K562 (cell line): ENCODE measurements around the gene GNAT1. TPM values are rescaled to one million over a fixed set of nuclear protein-coding genes. Genes with fewer than 3 reads are reported as not detected.

Experiments
- ETV5 ChIP-seq: sonication (generic); formaldehyde crosslinking; IDR thresholded peaks from 2 replicates; pipeline ENCODE4 v1.4.0; 2020; ENCODE audit warnings: low read depth, mild to moderate bottlenecking, missing genetic modification reagents
- JUN ChIP-seq, 2 experiments: sonication (generic) in 1 of 2; formaldehyde crosslinking in 1 of 2; IDR thresholded peaks; 2 replicates each; pipeline versions ENCODE4 v1.6.1 to v1.8.0; 2012 to 2022; ENCODE audit warnings: borderline replicate concordance in 2 of 2, mild to moderate bottlenecking in 2 of 2, improper control_type of control experiment in 1 of 2, low read depth in 1 of 2, low read length in 1 of 2, missing genetic modification reagents in 1 of 2
- SPI1 ChIP-seq: IDR thresholded peaks from 2 replicates; pipeline ENCODE4 v1.6.1; 2011; ENCODE audit warnings: low read depth, low read length, control low read depth, borderline replicate concordance
- TARDBP ChIP-seq: fragments of 450-650 bp; IDR thresholded peaks from 2 replicates; pipeline ENCODE4 v1.6.1; 2016
- XRCC5 ChIP-seq: fragments of 200-400 bp; formaldehyde crosslinking; IDR thresholded peaks from 2 replicates; pipeline ENCODE4 v1.6.1; 2017; ENCODE audit warnings: low read depth, mild to moderate bottlenecking, low read length
- polyA plus RNA-seq, 8 experiments: library from polyadenylated mRNA; depleted of rRNA in 4 of 8; stranded (reverse) in 5 of 8; unstranded in 3 of 8; fragments of >200 nt; fragmentation: Nextera tagmentation in 2 of 8; fragmentation: Illumina TruSeq in 1 of 8; extraction: Ambion mirVana in 2 of 8; extraction: Trizol in 1 of 8; gene quantifications; 2 replicates each; pipeline versions ENCODE4 v1.2.1 to v1.2.3, GENCODE V29; 2011 to 2014; ENCODE audit warnings: inconsistent platforms in 1 of 8, missing spikeins in 1 of 8
- total RNA-seq, 7 experiments: library from RNA; depleted of rRNA in 6 of 7; stranded (reverse); fragments of >200 nt in 6 of 7; fragmentation: Illumina TruSeq in 2 of 7; extraction: Trizol in 2 of 7; gene quantifications; 2 replicates each; pipeline versions ENCODE4 v1.2.1 to v1.2.3, GENCODE V29; 2011 to 2021; ENCODE audit warnings: low replicate concordance in 1 of 7
- TF ChIP-seq, protein P1 (sequence below): fragments of 450-650 bp; IDR thresholded peaks from 2 replicates; pipeline ENCODE4 v1.6.1; 2016; ENCODE audit warnings: low read depth
- TF ChIP-seq, protein P2 (sequence below): fragments of 450-650 bp; IDR thresholded peaks from 2 replicates; pipeline ENCODE4 v1.6.1; 2016; ENCODE audit warnings: mild to moderate bottlenecking, moderate library complexity

GNAT1 gene
- total and polyA plus RNA-seq, 9 of the 15 experiments (the other 6 are each of a cell fraction or from before 2014, with no cell fraction given) = not detected

DNA sequence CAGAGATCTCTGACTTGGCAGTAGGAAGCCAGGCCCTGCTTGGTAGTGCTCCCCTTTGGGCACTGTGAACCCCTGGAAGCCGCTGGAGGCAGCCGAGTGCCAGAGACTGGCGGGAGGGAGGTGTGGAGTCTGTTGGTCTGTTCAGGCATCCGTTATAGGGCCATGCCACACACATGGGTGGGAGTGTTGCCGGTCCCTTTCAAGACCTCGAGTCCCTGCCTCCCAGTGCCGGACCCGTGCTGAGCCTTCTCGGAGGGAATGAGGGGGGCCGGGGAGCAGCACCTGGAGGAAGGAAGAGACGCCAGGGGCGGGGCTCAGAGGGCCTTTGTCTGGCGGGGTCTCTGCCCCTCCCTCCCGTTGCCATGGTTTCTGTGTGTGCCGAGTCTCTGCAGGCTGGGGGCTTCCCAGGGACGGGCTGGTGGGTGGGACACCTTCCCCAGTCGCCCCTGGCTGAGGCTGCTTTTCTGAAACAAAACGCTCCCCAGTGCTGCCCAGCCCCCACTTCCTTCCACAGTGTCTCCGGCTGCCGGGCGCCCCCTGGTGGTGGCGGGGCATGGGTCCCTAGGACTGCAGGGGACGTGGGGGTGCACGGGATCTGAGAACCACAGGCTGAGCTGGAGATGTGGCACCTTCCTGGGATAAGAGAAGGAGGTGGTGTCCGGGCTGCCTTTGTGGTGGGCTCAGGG lies 54.6 kb downstream of the GNAT1 start (continued):
- 0 out of 2 replicates have a peak, but pooled peaks have one; percentile 27 for TF ChIP-seq ETV5 (CRISPR knock-in tag)
- TF ChIP-seq, protein P1, sequence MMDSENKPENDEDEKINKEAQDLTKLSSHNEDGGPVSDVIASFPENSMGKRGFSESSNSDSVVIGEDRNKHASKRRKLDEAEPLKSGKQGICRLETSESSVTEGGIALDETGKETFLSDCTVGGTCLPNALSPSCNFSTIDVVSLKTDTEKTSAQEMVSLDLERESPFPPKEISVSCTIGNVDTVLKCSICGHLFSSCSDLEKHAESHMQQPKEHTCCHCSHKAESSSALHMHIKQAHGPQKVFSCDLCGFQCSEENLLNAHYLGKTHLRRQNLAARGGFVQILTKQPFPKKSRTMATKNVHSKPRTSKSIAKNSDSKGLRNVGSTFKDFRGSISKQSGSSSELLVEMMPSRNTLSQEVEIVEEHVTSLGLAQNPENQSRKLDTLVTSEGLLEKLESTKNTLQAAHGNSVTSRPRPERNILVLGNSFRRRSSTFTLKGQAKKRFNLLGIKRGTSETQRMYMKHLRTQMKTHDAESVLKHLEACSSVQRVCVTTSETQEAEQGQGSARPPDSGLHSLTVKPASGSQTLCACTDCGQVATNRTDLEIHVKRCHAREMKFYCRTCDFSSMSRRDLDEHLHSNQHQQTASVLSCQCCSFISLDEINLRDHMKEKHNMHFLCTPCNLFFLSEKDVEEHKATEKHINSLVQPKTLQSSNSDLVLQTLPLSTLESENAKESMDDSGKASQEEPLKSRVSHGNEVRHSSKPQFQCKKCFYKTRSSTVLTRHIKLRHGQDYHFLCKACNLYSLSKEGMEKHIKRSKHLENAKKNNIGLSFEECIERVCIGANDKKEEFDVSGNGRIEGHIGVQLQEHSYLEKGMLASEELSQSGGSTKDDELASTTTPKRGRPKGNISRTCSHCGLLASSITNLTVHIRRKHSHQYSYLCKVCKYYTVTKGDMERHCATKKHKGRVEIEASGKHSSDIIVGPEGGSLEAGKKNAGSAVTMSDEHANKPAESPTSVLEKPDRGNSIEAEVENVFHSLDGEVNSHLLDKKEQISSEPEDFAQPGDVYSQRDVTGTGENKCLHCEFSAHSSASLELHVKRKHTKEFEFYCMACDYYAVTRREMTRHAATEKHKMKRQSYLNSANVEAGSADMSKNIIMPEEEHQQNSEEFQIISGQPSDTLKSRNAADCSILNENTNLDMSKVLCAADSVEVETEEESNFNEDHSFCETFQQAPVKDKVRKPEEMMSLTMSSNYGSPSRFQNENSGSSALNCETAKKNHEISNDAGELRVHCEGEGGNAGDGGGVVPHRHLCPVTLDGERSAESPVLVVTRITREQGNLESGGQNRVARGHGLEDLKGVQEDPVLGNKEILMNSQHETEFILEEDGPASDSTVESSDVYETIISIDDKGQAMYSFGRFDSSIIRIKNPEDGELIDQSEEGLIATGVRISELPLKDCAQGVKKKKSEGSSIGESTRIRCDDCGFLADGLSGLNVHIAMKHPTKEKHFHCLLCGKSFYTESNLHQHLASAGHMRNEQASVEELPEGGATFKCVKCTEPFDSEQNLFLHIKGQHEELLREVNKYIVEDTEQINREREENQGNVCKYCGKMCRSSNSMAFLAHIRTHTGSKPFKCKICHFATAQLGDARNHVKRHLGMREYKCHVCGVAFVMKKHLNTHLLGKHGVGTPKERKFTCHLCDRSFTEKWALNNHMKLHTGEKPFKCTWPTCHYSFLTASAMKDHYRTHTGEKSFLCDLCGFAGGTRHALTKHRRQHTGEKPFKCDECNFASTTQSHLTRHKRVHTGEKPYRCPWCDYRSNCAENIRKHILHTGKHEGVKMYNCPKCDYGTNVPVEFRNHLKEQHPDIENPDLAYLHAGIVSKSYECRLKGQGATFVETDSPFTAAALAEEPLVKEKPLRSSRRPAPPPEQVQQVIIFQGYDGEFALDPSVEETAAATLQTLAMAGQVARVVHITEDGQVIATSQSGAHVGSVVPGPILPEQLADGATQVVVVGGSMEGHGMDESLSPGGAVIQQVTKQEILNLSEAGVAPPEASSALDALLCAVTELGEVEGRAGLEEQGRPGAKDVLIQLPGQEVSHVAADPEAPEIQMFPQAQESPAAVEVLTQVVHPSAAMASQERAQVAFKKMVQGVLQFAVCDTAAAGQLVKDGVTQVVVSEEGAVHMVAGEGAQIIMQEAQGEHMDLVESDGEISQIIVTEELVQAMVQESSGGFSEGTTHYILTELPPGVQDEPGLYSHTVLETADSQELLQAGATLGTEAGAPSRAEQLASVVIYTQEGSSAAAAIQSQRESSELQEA = peak; percentile 60
- peak; percentile 84 for TF ChIP-seq XRCC5
- TF ChIP-seq, protein P2, sequence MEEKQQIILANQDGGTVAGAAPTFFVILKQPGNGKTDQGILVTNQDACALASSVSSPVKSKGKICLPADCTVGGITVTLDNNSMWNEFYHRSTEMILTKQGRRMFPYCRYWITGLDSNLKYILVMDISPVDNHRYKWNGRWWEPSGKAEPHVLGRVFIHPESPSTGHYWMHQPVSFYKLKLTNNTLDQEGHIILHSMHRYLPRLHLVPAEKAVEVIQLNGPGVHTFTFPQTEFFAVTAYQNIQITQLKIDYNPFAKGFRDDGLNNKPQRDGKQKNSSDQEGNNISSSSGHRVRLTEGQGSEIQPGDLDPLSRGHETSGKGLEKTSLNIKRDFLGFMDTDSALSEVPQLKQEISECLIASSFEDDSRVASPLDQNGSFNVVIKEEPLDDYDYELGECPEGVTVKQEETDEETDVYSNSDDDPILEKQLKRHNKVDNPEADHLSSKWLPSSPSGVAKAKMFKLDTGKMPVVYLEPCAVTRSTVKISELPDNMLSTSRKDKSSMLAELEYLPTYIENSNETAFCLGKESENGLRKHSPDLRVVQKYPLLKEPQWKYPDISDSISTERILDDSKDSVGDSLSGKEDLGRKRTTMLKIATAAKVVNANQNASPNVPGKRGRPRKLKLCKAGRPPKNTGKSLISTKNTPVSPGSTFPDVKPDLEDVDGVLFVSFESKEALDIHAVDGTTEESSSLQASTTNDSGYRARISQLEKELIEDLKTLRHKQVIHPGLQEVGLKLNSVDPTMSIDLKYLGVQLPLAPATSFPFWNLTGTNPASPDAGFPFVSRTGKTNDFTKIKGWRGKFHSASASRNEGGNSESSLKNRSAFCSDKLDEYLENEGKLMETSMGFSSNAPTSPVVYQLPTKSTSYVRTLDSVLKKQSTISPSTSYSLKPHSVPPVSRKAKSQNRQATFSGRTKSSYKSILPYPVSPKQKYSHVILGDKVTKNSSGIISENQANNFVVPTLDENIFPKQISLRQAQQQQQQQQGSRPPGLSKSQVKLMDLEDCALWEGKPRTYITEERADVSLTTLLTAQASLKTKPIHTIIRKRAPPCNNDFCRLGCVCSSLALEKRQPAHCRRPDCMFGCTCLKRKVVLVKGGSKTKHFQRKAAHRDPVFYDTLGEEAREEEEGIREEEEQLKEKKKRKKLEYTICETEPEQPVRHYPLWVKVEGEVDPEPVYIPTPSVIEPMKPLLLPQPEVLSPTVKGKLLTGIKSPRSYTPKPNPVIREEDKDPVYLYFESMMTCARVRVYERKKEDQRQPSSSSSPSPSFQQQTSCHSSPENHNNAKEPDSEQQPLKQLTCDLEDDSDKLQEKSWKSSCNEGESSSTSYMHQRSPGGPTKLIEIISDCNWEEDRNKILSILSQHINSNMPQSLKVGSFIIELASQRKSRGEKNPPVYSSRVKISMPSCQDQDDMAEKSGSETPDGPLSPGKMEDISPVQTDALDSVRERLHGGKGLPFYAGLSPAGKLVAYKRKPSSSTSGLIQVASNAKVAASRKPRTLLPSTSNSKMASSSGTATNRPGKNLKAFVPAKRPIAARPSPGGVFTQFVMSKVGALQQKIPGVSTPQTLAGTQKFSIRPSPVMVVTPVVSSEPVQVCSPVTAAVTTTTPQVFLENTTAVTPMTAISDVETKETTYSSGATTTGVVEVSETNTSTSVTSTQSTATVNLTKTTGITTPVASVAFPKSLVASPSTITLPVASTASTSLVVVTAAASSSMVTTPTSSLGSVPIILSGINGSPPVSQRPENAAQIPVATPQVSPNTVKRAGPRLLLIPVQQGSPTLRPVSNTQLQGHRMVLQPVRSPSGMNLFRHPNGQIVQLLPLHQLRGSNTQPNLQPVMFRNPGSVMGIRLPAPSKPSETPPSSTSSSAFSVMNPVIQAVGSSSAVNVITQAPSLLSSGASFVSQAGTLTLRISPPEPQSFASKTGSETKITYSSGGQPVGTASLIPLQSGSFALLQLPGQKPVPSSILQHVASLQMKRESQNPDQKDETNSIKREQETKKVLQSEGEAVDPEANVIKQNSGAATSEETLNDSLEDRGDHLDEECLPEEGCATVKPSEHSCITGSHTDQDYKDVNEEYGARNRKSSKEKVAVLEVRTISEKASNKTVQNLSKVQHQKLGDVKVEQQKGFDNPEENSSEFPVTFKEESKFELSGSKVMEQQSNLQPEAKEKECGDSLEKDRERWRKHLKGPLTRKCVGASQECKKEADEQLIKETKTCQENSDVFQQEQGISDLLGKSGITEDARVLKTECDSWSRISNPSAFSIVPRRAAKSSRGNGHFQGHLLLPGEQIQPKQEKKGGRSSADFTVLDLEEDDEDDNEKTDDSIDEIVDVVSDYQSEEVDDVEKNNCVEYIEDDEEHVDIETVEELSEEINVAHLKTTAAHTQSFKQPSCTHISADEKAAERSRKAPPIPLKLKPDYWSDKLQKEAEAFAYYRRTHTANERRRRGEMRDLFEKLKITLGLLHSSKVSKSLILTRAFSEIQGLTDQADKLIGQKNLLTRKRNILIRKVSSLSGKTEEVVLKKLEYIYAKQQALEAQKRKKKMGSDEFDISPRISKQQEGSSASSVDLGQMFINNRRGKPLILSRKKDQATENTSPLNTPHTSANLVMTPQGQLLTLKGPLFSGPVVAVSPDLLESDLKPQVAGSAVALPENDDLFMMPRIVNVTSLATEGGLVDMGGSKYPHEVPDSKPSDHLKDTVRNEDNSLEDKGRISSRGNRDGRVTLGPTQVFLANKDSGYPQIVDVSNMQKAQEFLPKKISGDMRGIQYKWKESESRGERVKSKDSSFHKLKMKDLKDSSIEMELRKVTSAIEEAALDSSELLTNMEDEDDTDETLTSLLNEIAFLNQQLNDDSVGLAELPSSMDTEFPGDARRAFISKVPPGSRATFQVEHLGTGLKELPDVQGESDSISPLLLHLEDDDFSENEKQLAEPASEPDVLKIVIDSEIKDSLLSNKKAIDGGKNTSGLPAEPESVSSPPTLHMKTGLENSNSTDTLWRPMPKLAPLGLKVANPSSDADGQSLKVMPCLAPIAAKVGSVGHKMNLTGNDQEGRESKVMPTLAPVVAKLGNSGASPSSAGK = no peak
- TF ChIP-seq TARDBP = no peak
- no peak for TF ChIP-seq JUN (IDR thresholded peaks at IDR 0.05; ENCODE audit: borderline replicate concordance, low read depth, low read length)
- TF ChIP-seq JUN (CRISPR knock-in tag; IDR thresholded peaks at IDR 0.05; ENCODE audit: borderline replicate concordance) = no peak
- TF ChIP-seq SPI1 = peak; percentile 79
